HG03575 (cell line): ENCODE results near the gene VPS37C.

ENCODE experiments used
- ATAC-seq: cut with Tn5 transposase; IDR thresholded peaks from one replicate; pipeline ENCODE4 v1.9.1; 2021; ENCODE audit not compliant: unreplicated experiment, insufficient number of reproducible peaks, low FRiP score; ENCODE audit errors: extremely low read depth

VPS37C gene

DNA sequence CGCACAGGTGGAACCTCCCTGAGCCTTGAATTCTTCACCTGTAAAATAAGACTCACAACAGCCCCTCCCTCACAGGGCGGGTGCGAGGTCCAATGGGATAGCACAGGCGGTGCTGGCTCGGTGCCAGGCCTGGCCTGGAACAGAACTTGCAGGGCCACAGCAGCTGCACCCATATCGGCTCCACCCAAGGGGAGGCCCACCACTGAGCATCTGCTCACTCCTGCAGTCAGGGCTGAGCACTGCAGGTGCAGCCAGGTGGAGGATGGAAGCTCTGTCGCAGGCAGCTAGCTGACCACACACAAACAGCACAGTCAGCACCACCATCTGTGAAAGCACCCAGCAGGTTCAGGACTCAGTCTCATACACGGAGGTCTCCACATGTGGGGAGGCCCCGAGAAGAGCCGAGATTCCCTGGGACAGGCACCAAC lies 19.6 kb downstream of the VPS37C start:
- ATAC-seq = no peak

DNA sequence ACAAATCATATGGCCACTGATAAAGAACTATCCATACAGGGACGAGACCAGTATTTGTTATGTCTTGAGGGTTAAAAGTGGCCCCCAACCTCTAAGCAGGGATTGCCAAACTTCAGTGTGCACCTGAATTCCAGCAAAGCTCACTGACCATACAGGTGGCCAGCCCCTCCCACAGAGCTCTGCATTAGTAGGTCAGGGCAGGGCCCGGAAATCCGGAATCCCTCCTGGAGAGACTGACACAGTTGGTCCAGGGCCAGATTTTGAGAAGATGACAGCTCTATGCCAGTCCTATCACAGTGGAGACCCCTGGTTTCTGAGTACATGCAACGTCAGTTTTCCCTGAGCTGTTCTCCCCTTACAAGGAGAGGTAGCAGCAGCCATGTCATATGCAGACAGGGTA lies 20.8 kb downstream of the VPS37C start:
- ATAC-seq = no peak

DNA sequence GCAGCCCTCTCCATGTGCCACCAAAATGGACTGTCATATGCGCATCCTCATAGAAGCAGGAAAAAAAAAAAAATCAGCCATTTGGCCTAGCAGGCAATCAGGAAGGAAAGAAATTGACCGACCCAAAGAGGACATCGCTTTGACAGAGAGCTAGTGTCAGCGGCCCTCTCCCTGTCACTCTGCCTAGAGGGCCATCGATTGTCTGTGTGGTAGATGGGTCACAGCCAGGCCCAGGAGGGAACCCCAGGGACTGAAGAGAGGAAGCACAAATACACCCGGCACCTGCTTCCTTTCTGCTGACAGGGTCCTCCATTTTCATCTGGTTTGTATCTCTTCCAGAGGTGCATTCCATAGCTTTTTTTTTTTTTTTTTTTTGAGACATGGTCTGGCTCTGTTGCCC lies 21.8 kb downstream of the VPS37C start:
- ATAC-seq = no peak

DNA sequence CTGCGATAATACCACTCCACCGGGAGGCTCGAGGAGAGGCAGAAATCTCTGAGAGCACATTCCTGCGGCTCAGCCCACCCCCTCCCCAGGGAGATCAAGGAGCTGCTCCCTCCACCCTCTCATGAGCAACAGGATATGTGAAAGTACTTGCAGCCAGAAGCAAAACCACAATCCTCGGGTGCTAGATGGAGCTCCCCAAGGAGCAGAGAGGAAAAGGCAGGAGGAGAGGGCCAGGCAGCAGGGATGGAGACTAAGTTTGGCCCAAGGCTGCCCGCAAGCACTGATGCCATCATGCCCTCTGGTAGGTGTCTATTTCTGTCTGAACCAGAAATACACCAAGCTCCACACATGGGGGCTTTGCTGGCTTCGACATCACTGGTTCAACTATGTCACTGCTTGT lies 22.3 kb downstream of the VPS37C start:
- ATAC-seq = no peak

DNA sequence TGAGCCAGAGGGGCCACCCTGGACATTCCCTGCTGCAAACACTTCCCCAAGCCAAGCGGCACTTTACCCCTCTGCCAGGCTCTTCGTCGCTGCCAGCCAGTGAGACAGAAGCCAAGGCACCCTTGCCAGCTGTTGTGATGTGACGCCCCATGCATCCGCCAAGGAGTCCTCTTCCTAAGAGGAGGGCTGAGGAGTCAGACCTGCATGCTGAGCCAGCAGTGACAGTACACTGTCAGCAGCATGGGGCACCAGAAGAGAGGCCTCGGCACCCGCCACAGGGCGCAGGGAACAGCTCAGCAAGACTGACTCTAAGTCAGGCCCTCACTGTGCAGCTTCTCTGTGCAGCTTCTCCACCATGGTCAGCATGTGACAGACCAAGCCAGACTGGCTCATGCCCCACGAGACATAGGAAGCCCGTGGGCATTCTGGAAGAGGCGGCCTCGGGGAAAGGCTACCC lies 26.4 kb downstream of the VPS37C start:
- ATAC-seq = no peak

DNA sequence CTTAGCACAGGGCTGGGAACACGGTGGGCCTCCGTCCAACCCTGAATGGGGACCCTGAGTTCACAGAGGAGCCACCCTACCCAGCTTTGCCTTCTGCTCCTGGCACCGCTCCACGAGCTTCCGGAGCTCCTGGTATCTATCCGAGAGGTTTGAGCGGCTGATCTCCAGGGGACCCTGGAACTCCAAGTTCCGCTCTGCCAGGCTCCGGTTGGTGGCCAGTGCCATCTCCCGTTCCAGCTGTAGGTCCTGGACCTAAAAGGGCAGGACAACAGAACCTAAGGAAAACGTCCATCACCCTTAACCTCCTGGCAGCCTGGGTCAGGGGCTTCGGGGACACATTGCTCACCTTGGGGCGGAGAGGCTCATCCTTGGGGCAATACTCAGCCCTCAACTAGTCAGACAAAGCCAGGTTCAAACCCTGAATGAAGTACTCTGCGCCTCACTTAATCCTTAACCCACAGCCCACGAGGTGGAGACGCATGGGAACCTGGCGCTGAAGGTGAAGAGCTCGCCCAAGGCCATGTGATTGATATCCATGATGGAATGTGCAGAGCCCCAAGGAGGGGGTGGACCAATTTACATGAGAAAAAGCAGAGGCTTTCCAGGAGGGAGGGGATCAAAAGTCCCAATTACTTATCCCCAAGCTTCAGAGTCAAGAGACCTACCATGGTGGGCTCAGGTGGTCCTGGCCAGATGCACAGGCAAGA lies 27.1 kb downstream of the VPS37C start:
- no peak for ATAC-seq

DNA sequence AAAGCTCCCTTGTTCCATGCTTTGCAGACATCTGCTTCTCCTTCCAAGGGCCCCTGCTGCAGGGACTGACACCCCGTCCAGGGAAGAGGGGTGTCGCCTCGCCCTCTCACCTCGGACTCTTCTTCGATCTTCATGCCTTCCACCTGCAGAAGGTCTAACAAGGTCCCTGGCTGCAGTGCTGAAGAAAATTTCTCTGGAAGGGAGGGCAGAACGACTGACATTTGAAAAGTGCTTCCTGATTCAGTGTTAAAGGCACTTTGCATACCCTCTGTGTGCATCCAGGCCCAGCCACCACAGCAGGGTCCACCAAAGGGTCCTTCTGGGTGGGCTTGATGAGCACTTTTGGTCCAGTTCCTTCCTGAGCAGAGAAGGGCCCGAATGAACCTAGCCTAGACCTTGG lies 28.1 kb downstream of the VPS37C start:
- no peak for ATAC-seq

DNA sequence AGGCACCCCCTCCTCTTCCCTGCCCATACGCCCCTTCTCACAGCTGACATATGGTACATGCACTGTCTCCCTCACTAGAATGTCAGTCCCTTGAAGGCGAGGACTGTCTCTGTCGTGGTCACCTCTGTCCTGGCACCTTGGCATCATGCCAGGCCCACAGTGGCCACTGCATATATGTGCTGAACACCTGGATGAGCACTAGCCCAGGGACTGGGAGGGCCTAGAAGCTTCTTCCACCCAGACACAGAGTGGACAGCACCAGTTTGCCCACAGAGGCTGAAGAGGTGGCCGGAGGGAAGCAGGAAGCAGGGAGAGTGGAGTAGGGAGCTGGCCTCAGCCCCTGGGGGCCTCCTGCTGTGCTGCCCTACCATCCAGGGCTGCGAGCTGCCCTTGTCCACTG lies 28.6 kb downstream of the VPS37C start:
- no peak for ATAC-seq

DNA sequence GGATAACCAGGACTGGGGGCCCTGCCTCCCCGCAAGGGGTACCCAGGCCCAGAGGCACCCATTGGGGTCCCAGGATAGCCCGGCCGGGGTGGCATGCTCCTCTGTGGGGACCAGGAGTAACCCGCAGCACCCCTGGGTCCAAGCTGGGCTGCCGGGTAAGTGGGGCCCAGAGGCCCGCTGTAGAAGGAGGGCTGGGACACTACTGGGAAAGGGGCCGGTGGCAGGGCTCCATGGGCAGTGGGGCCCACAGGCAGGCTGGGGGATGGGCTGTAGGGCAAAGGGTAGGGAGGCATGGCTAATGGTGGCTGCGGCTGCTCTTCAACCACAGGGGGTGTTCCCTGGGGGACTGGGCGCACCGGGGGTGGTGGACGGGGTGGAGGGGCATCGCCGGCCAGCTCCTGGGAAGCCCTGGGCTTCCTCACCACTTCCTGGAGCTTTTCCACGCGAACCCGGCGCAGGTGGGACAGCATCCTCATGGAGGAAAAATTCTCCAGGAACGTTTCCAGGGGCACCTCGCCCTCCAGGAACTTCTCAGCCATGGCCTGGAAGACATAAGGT lies 29.1 kb downstream of the VPS37C start:
- no peak for ATAC-seq

DNA sequence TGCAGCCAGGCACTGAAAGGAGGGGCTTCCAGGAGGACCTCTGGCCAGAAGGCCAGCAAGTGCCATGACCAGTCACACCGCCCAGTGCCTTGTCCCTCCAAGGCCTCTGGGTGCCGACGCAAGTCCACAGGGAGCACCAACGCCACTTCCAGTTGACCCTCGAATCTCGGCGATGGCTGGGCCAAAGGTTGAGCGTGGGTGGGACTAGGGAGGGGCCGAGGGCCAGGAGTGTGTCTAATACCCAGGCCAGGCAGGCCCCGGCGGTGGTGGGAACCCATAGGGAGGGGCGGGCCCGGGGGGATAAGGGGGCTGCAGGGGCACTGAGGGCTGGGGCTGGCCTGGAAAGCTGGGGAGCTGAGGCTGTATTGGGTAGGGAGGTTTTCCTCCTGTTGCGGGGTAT lies 29.6 kb downstream of the VPS37C start:
- no peak for ATAC-seq

DNA sequence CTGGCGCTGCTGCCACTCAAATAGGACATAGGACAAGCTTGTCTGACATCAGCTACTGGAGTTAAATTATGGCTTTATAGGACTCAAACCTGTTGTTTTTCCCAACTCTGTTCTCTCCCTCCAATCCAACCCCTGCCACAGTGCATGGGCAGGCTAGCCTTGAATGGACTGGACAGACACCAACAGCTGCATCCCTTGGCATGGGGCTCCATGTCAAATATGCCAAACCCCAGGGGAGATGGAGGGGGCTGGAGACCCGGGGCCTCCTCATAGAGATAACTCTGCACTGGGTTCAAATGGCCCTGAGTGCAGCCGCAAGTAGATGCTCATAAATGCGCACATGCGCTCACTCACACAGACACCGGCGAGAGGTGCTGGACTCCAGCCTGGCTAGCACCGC lies 30.0 kb downstream of the VPS37C start:
- ATAC-seq = no peak

DNA sequence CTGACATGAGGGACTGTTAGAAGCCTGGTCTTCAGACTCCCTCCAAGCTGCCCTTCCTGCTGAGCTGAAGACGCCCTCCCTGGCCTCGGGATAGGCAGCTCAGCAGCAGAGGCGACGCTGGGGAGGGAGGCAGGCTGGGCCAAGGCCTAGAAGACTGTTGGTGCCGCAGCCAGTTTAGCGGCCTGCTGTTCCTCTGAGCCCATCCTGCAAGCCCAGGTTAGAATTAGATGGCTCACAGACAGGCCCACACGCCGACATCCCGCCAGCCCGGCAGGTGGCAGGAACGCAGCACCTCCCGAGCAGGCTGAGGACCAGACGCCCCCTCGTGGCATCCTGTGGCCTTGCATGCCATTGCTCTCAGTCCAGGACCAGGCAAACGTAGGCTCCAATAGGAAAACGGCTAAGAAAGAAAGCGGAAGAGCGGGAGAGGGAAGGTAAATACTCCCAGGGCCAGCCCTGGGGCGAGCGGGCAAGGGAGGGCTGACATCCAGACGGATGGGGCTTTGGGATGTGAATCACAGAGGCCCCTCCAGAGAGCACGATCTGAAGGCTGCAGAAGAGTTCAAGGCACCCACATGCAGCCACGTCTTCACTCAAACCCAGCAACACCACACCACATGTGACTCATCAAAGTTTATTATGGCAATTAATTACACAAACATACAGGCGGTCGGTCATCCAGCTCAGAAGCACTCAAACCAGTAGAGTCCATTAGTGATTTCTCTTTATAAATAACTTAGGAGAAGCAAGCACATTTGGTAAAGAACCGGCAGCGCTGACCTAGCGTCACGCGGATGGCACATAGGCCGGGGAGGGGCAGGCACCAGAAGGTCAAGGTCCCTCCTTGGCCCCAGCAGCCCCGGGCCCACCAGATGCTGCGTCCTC lies 31.3 kb downstream of the VPS37C start:
- no peak for ATAC-seq

DNA sequence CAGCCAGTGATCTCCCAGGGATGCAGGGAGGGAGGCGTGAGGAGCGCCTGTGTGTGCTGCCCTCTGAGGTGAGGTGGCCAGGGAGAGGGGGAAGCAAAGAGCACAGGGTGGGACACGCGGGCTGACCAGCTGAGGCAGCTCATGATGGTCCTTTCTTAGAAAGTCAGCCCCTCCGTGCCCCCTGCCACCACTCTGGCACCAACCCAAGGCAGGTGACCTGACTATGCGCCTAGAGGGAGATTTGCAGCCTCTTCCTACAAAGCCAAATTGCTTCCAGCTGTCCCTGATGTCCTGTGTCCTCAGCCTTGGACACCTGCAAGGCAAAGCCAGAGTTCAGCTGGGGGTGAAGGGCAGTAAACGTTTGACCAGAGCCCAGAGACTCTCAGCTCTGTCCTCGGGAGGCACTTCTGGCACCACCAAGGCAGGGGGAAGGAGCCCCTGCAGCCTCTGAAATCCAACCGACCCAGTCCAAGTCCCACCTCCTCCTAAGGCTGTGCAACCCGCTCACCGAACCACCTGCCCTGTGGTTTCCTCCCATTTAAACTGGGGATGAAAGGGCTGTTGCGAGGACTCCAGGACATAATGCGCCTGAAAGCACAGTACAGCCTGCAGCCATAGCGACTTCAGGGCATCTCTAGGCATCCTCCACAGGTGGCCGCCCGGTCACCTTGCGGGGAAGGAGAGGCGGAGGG lies 32.1 kb downstream of the VPS37C start:
- no peak for ATAC-seq

DNA sequence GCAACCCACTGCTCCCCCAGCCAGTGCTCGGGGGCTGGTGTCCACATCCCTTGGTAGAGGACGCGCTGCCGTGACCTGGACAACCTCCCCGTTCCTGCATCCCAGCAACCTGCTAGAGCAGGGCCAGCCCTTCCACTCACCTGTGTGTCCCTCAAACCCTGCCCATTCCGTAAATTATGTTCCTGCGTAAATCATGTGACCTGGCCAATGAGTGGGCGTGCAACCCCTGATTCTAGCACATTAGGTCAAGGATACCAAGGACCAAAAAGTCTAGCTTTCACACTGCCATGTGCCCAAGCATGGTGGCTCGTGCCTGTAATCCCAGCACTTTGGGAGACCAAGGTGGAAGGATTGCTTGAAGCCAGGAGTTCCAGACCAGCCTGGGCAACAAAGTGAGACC lies 33.2 kb downstream of the VPS37C start:
- ATAC-seq = no peak

DNA sequence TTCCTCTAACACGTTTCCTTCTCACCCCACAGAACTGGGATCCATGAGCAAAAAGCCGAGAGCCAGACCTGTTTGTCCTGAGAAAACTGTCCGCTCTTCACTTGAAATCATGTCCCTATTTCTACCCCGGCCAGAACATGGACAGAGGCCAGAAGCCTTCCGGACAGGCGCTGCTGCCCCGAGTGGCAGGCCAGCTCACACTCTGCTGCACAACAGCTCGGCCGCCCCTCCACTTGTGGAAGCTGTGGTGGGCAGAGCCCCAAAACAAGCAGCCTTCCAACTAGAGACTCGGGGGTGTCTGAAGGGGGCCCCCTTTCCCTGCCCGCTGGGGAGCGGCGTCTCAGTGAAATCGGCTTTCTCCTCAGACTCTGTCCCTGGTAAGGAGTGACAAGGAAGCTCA lies 35.0 kb downstream of the VPS37C start:
- ATAC-seq = no peak

DNA sequence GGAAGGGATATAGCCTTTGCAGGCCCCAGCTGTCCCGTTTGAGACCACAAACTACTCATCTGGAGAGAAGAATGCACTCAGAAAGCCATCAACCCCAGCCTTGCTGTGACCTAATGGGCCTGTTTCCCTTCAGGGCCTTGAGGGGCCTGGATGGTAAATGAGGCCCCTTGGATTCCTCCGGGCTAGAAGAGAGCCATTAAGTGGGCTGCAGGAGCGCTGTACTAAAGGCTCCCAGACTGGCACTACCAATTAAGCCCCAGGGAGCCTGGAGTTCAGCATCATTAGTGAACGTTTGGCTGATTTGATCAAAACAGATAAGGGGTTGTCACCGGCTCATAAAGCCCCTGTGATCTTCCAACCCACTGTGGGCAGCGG lies 35.9 kb downstream of the VPS37C start:
- ATAC-seq = no peak

DNA sequence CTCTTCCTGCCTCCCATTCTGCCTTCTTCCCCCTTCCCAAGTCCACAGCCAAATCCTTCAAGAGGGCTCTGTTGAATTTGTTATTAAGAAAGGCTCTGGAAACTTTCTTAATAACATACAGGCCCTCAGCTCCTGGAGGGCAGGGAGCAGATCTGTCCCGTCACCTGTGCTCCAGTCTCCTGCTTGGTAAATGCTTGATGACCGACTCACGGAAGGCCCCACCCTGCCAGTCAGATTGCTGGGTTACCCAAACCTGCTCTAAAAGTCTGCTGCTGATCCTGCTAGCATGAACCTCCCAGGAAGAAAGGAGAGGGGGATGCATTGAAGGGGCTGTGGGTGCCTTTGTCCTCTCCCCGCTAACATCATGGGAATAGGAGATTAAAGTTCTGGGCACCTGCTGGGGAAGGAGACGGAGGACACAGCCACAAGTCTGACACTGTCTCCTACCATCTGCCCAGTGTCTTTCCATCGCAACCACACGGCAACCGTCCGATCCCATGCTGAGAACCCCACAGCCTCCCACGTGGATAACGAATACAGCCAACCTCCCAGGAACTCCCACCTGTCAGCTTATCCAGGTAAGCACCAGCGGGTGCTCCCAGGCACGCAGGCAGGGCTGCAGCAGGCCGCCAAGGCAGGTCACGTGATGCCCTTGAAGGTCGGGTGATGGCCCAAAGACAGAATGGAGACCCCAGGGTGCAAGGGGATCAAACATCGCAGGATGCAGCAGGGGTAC lies 36.5 kb downstream of the VPS37C start:
- no peak for ATAC-seq

DNA sequence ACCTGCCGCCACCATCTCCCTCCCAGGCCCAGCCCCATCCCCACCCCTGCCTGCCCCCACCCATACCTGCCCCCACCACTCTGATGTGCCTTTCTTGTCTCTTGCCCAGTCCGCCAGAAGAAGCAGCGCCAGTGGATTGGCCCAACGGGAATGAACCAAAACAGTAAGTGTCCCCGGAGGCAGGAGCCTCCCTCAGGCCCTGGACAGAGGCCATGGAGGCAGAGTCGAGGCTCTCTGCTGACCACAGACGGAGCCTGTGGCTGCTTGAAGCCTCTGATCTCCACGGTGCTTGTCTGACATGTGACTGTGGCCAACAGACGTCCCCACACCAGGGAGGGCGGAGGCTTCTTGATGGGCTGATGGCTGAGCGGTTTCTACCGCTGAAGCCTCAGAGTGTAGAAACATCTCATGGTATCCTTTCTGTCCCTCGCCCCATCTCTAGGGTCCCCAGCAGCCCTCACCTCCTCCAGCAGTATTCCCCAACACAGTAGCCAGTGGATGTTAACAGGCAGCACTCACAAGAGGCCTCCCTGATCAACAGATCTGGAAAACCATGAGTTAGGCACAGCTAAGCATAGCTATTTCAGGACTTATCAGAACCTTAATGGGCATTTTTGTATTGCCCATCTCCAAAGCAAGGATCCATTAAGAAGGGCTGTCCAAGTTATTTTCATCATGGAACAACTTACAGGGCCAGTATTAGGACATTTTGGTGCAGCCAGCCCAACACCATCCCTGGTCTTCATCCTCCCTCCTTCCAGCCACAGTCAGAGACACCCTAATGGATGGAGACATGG lies 37.3 kb downstream of the VPS37C start:
- ATAC-seq = no peak
